CD1c-positive myeloid dendritic cell (primary cell): ENCODE data around the gene SWAP70.
A peak's percentile ranks its signal among the peaks of the same experiment; 100 is the strongest.
"Not testable (repeated sequence)": the region's sequence is repeated elsewhere in the genome, so short reads cannot be mapped to it uniquely, and the experiment has no call there.

Experiments
- DNase-seq: peaks from one replicate; pipeline ENCODE4 v3.0.0-alpha.2; 2016; ENCODE audit errors: extremely low spot score

Gene SWAP70

DNA sequence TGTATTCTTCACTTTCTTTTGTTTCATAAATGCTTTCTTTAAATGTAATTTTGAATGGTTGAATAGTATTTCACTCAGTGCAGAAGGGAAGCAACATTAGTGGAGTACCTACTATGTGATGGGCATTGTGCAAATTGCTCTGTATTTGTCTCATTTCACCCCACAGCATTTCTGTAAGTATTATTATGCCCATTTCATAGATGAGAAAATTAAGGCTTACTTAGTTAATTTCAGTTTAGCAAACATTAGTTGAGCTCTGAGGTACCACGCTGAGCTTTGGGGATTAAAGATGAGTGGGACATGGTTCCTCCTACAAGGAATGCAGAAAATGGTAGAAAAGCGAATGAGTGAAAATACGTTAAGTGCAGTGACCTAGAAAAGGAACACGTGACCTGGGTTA lies 58.1 kb downstream of the SWAP70 start:
- DNase-seq: no peak

DNA sequence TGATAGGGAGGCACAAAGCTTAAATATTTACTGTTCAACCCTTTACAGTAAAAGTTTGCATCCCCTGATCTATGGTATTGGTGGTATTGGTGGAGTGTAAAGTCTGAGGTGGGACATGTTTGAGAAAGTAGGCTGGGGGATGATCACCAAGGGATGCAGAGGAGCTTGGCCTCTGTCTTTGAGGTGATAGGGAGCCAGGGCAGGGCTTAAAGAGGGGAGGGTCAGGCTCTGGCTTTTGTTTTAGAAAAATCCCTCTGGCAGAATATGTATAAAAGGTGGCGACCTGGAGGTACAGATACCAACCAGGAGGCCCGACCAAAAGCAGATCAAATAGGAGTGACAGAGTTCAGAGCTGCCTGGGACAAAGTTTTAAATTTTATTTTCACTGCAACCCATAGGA lies 59.0 kb downstream of the SWAP70 start:
- no peak for DNase-seq

DNA sequence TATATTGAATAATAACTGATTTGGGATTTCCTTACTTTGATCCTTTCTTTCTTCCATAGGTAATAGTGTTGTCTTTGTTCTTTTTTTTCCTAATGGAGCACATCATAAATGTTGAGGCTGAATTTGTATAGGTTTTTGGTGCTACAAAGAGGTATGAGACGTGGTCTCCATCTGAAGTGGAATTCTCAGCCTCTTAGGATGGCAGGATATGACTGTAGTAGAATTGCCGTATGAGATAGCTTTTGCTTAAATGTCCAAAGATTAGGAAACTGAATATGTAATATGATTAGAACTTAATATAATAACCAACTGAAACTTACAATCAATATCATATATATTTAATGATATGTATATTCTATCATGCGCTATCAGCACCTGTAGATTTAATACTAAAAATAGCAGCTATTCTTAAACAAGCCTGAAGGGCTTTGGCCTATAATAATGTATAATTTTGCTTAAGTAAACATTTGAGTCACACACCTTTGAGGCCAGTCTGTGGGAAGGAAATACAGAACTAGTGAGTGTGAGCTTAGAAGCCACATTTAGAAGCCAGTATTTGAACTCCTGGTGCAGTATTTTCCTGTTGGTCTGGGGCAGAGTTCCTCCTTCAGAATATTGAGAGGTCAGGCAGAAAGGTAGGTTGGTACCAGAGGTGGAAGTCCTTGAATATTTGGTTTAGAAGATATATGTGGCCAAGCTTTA lies 62.6 kb downstream of the SWAP70 start:
- DNase-seq: no peak

DNA sequence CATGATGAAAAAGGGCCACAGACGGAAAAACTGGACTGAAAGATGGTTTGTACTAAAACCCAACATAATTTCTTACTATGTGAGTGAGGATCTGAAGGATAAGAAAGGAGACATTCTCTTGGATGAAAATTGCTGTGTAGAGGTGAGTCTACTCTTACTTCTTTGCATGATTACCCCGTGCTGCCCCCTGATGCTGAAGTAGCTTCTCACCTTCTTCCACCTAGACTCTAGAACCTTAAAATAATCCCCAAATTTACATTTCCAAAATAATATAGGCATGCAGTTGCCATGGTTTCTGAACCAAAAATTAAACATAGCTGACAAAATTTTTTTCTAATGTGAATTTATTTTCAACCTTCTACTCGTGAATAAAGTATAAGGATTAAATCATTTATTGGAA lies 64.2 kb downstream of the SWAP70 start:
- no peak for DNase-seq

DNA sequence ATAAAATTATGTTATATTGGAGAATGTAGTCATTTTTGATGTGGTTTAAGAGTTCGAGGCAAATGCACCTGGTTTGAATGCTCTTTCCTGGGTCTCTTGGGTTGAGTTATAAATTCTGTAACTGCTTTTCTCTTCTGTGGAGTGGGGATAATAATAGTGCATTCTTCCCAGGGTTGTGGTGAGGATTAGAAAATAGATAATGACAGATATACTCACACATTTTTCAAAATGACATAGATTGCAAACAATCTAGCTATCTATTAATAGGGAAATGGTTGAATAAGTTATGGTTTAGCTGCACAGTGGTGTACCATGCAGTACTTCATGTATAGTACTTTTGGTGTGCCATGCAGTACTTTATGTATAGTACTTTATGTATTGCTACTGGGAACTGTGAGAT lies 67.4 kb downstream of the SWAP70 start:
- DNase-seq: no peak

DNA sequence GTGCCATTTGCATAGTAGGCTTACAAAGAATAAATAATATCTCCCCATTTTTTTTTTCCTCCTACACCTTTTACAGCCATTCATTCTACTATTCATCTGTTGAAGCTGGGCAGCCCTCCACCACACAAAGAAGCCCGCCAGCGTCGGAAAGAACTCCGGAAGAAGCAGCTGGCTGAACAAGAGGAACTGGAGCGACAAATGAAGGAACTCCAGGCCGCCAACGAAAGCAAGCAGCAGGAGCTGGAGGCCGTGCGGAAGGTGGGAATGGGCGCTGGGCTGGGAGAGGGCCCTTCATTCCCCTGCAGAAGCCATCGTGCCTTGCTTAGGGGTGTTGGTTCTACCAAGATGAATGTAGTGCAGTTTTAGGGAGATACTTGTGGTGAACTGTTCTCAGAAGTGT lies 68.6 kb downstream of the SWAP70 start:
- no peak for DNase-seq

DNA sequence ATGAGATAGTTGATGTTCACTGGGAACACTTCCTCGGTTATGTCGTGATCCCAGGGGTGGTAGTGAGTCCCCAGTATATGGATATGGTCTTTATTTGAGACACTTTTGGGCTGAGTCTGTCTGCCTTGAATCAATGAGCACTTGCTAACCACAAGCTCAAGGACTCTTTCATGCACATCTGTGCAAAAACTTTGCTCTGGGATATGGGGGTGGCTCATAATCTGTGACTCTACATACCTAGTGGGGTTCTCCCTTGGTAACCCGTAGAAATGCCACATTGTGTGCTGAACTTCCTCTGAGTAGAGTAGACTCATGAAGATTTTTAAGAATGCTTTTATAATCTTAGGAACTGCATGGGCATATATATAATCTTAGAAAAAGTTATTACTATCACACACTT lies 69.3 kb downstream of the SWAP70 start:
- no peak for DNase-seq

DNA sequence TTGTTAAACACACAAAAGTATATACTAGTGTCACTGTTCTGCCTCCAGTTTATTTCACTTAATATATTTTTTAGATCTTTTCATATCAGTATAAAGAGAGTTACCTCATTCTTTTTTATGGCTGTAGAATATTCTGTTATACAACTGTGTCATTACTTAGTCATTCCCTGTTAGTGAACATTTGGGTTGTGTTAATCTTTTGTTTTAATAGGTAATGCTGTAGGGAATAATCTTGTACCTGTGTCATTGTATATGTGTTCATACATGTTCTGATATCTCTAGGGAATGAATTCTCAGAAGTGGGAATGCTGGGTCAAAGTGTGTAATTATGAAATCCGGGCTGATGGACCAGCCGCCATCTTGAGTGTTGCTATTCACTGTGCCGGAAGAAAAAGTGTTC lies 71.4 kb downstream of the SWAP70 start:
- no peak for DNase-seq

DNA sequence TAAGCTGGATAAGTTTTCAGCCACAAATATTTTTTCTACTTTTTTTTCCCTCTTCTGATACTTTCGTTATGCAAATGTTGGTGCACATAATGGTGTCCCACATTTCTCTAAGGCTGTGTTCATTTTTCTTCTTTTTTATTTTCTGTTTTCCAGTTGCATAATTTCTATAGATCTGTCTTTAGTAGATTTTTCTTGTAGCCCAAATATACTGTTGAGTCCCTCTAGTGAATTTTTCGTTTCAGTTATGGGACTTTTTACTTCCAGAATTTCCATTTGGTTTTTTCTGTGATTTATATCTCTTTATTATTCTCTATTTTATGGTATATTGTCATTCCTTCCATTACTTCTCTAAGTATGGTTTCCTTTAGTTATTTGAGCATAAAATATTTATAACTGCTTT lies 72.0 kb downstream of the SWAP70 start:
- no peak for DNase-seq

DNA sequence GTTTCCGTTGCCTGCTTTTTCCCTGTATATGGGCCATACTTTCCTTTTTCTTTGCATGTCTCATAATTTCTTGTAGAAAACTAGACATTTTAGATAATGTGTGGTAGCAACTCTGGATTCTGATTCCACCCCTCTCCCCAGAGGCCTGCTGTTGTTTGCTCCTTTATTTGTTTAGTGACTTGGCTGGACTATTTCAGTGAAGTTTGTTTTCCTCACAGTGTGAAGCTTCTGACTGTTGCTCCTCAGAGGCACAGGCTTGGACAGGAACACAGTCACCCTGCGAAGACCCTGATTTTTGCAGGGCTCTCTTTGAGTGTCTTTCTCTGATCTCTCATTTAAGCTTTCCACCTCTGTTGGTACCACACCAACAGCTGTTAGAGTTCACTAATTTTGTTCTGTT lies 72.5 kb downstream of the SWAP70 start:
- DNase-seq: no peak

DNA sequence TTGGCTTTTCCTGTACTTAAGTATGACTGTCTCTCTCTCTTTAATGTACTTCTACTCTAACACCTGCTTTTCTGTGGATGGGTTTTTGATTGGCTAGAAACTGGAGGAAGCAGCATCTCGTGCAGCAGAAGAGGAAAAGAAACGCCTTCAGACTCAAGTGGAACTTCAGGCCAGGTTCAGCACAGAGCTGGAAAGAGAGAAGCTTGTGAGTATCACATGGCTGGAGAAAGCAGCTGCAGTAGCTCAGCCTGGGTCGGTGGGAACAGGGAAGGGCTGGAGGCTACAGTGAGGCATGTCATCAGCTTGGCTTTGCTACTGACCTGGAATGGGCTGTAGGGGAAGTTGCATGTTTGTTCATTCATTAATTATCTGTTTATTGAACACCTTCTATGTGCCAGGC lies 74.2 kb downstream of the SWAP70 start:
- peak; percentile 78 for DNase-seq

DNA sequence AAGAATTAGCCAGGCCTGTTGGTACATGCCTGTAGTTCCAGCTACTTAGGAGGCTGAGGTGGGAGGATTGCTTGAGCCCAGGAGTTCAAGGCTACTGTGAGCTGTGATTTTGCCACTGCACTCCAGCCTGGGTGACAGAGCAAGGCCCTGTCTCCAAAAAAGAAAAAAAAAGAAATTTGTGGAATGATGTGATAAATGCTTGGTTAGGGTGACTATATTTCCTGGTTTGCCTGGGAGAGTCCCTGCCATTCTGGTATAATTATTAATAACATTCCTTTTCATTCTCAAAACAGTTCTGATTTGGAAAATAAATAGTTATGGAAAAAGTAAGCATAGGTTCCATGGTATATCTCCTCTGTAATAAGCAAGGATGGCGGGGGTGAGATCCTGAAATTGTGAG lies 74.8 kb downstream of the SWAP70 start:
- no peak for DNase-seq

DNA sequence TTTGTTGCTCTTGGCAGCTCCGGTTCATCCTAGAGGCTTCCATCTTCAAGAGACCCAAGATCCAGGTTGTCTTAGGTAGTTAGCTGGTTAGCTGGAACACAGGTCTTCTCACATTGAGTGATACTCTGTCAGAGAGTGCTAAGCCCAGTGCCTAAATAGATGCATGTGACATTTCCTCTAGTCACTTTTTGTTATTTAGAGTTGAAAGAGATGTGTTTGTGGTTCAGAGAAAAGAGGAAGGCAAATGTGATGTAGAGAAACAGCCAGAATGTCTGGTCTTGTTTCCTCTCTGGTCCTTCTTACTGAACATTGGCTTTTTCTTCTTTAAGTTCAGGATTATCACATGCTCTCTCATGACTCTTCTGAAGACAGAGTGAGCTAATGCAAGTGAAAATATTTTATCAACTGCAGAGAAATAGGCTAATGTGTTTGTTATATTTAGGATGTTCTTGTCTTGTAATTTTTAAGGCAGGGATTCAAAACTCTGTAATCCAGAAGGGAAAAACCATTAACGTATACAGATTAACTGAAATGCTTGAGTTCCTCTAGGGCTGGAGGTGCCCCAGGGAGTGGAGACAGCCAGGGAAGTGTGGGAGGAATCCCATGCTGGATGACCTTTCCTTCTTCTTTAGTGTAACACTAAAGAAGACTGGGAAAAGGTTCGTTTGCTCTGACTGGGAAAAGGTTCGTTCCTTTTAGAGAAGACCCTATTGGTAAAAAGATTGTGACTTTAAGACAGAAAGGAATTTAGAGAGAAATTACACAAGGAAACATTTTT lies 75.4 kb downstream of the SWAP70 start:
- DNase-seq: peak; percentile 56

DNA sequence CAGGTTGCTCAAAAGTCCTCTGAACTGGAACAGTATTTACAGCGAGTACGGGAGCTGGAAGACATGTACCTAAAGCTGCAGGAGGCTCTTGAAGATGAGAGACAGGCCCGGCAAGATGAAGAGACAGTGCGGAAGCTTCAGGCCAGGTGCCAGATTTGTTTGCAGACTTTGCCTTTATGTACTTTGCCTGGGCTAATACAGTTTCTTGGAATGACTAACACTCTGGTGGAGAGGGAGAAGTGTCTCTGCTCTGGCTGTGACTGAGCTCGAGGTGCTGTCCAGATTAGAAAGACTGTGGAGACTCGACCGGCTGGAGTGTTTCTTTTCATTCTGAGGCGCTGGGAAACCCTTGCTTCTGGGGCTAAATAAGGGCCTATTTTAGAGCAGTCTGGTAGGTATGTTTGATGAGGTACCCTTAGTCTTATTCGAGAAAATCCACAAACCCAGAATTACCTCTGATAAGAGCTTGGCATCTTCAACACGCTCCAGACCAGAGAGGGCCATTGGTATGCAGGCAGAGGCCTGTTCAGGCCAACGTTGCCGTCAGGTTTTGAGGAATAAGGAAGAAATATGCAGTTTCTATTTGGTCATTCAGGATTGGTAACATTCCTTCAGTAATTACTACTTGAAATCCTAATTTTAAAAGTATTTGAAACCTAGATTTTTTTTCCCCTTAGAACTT lies 76.5 kb downstream of the SWAP70 start:
- DNase-seq: no peak

DNA sequence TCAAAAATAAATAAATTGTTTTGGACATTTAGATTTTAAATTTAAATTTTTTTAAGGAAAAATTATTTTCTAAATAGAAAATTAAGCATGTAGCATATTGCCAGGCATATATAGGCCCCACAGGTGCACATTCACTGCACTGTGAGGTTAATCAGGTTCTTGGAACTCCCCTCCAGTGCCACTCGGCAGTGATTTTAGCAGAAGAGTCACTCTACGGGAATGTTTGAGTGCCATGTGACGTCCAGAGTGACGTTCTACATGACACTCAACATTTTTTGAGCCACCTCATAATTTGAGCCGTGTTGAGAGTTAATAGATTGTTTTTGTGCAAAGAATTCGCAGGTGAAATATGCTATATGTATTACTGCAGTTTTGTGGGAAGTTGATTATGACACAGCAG lies 77.4 kb downstream of the SWAP70 start:
- no peak for DNase-seq

DNA sequence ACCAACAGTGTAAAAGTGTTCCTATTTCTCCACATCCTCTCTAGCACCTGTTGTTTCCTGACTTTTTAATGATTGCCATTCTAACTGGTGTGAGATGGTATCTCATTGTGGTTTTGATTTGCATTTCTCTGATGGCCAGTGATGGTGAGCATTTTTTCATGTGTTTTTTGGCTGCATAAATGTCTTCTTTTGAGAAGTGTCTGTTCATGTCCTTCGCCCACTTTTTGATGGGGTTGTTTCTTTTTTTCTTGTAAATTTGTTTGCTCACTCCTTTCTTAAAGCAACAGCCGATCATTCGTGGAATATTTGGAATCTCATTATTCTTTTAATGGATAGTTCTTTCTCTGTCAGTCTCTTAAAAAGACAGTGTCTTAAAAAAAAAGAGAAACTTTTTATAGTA lies 79.6 kb downstream of the SWAP70 start:
- DNase-seq: not testable (repeated sequence)

DNA sequence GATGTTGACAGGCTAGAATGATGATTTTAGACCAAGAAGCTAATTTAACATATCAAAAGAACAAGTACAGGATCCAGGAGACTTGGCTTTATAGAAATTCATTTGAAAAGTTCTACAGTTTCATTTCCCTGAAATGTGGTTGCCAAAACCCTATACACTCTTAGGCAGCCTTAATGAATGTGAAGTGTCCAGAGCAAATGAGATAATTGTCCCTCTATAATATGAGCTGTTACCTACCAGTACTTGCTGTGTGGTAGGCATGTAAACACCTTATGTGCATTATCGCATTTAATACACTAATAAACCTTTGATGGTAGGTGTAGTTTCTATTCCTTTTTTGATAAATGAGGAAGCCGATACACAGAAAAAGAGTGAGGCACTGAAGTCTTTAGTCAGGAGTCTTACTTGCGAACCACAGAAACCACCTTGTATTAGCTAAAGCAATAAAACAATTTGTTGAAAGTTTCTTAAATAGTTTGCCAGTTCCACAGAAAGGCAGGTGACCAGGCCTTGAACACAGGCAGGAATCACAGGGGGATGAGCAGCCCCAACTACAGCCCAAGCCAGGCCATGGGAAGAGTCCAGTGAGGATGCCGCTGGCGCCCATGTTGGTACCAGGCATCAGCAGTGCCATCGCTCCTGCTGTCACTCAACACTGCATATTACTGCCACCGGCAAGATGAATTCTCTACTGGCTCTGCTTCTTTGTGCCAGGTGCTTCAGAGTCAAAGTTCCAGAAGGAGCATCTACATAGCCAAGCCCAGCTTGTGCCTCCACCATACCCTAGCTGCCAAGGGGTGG lies 81.7 kb downstream of the SWAP70 start:
- DNase-seq: peak; percentile 58

DNA sequence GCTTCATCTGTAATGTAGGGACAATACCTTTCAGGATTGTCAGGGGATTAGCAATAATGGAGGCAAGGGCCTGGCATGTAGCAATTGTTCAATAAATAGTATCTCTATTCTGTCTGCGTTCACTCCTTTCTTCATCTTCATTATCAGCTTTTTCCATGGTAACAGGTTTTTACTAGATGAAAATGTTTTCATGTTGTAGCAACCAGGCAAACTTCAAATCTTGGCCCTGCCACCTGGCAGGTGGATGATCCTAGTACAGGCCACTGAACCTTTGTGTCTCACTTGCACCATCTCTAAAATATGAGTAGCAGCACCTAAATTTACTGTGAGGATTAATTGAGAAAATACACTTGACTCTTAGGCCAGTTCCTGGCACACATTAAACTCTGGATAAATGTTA lies 83.4 kb downstream of the SWAP70 start:
- DNase-seq: no peak

DNA sequence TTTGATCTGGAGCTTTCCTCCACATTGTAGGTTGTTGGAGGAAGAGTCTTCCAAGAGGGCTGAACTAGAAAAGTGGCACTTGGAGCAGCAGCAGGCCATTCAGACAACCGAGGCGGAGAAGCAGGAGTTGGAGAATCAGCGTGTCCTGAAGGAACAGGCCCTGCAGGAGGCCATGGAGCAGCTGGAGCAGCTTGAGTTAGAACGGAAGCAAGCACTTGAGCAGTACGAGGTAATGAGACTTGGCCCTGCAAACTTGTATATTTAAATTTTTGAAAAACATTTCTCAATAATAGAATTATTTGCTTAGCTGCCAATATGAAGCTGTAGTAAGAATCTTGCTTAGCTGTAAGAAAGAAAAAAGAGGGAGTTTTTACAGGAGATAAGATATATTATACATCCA lies 84.0 kb downstream of the SWAP70 start:
- DNase-seq: no peak

DNA sequence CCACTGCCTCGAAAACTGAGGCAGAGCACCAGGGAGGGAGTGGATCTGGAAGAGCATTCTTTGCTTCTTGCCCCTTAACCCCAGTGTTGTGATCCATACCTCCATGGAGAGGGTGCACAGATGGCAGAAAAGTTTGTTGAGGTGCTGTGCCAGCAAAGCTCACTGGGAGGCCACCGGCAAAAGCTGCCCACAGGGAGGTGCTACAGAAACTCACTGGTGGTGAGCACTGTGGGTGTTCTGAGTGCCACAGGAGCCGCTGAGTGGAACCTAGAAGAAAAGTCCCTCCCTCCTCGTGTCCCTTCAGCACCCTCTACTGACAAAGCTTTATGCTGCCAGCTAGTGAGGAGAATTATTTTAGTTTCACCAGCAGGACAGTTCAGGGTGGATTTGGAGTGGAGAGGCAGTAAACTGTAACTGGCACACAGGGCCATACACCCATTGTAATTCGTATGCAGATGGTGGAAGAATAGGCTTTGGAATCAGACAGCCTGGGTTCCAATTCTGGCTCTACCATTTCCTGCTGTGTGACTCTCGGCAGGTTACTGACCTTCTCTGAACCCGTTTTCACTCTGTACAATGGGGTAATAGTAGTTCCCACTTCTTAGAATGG lies 84.6 kb downstream of the SWAP70 start:
- peak; percentile 82 for DNase-seq

DNA sequence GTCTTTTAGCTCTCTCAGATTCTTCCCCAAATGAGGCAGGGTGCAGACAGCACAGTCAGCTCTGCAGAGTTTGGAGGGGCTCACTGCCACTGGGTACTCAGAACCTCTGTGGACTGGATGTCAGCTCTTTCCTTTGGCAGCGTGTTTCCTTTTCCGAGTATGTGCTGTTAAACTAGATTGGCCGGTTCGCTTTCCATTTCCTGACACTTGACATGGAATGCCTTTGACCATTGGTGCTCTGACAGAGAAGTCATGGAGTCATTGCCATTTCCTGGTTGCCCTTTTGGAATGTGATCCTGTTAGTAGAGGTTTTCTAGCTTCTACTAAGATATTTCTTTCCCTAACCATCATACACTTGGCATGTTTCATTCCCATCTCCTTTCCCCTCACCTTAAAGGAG lies 86.7 kb downstream of the SWAP70 start:
- no peak for DNase-seq

DNA sequence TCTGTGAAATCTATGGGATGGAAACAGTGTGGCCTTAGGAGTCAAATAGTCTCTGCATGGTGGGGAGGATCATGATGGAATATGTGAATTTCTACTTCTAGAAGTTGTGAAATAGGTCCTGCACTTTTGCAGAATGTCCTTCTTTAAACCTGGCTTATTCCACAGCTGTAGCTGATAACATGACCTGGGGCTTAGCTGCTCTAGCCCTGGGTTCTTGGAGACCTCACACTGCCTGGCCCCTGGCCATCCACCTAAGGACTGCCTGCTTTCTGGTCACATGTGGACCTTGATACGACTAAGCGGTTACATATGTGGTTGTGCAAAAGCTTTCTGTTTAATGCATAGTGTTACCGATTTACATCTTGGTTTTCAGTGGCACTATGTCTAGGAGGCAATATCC lies 88.2 kb downstream of the SWAP70 start:
- no peak for DNase-seq
